Psoas muscle (tissue), 8 donors: ENCODE results near the gene SMIM29. TPM values are rescaled to one million over a fixed set of nuclear protein-coding genes. Genes with fewer than 3 reads are reported as not detected.

Experiments
- ATAC-seq, 4 donors: fragments of 200-7000 bp; cut with Tn5 transposase; one replicate each; pipeline ENCODE4 v1.9.1; 2020; ENCODE audit warnings: moderate library complexity in 3 of 4, mild to moderate bottlenecking in 2 of 4
- DNase-seq, 2 donors: peaks; one replicate each; pipeline ENCODE4 v3.0.0-alpha.2; 2020
- H3K27ac ChIP-seq: fragments of 200-600 bp; one replicate; pipeline ENCODE4 v1.8.0; 2022
- H3K27me3 ChIP-seq, 3 donors: fragments of 200-600 bp in 1 of 3; one replicate each; pipeline versions ENCODE4 v1.6.1 to v1.8.0; 2013 to 2022; ENCODE audit warnings: low read length in 2 of 3, mild to moderate bottlenecking in 2 of 3, moderate library complexity in 1 of 3; ENCODE audit not compliant: insufficient read depth in 3 of 3
- H3K36me3 ChIP-seq, 2 donors: fragments of 200-600 bp in 1 of 2; one replicate each; pipeline versions ENCODE4 v1.6.1 to v1.8.0; 2013 to 2022; ENCODE audit warnings: low read depth in 1 of 2, mild to moderate bottlenecking in 1 of 2, moderate library complexity in 1 of 2; ENCODE audit not compliant: insufficient read depth in 1 of 2
- H3K4me1 ChIP-seq: fragments of 200-600 bp; one replicate; pipeline ENCODE4 v1.8.0; 2022
- H3K4me3 ChIP-seq: fragments of 200-600 bp; one replicate; pipeline ENCODE4 v1.8.0; 2022; ENCODE audit warnings: mild to moderate bottlenecking
- H3K9me3 ChIP-seq: fragments of 200-600 bp; one replicate; pipeline ENCODE4 v1.8.0; 2022
- CTCF ChIP-seq: fragments of 200-600 bp; IDR thresholded peaks from one replicate; pipeline ENCODE4 v1.8.0; 2022; ENCODE audit warnings: antibody characterized with exemption
- WGBS, 3 donors: extraction: QIAGEN DNeasy Blood & Tissue Kit; methylation state at CpG; one replicate each; pipeline versions ENCODE4 v1.1.6 to v1.1.7; 2013; 5-methylcytosine and 5-hydroxymethylcytosine counted together
- intact Hi-C, 2 donors: fragments of 100-400 bp; cut with DNase I; formaldehyde crosslinking; loops; one replicate each; pipeline versions ENCODE4 v1.11.0 to v1.14.2; 2022
- polyA plus RNA-seq, 3 donors: library from polyadenylated mRNA; stranded (reverse); fragments of 200-250 nt; gene quantifications; one replicate each; pipeline ENCODE4 v1.2.3, GENCODE V29; 2013
- total RNA-seq, 4 donors: library from RNA; stranded (reverse); fragmentation: NEBNext Ultra II Directional in 2 of 4; extraction: Animal tissue kit (Norgen Biotek cat#: 25700) in 2 of 4; gene quantifications; one replicate each; pipeline versions ENCODE4 v1.2.1 to v1.2.4, GENCODE V29; 2021 to 2023
- donor health status: healthy with polysubstance abuse.
- donor health status: DM: no; HTN: no; CAD: no; lungs with moderate emphysema.
- donor health status: Bipolar disorder and iron deficiency.
- donor health status: healthy.
- donor health status: DM: yes; HTN: yes; CAD: no.
- donor health status: DM: no; HTN: no; CAD: no.
- donor health status: DM: no; HTN: no; CAD: no.
- donor health status: DM: yes; HTN: yes; CAD: no.

Gene SMIM29
- total and polyA plus RNA-seq, 7 donors: 14.4 to 100 (median 37.8) TPM

GRCh38 chr6:34235307-34236130 lies 13.3 kb downstream of the SMIM29 start:
- Histone ChIP-seq H3K27me3 (no peaks in the 10 kb centered on the region), H3K4me3 (peak overlapping the region; percentile 85), H3K4me1 (no peaks in the 10 kb centered on the region), H3K36me3 (peaks cover 0 to 2% of the 10 kb centered on the region in 2 donors), H3K27ac (peak overlapping the region; percentile 96), H3K9me3 (no peaks in the 10 kb centered on the region)
- ATAC-seq: no peak
- no peak for TF ChIP-seq CTCF
- WGBS, 3 donors: 47 to 61% (median 50%) methylated on average over 36 to 75 of the region's 75 CpGs
- intact Hi-C loops: loop anchor here (5.0 kb wide), 1 partner anchor 38 kb away; no protein-coding TSS in a partner anchor
- peak; percentile 55 to 70 for DNase-seq

GRCh38 chr6:34234667-34235306 lies 14.0 kb downstream of the SMIM29 start:
- H3K27ac ChIP-seq: peak overlapping the region; percentile 96
- WGBS, 3 donors: 77 to 83% (median 82%) methylated on average over 37 to 53 of the region's 53 CpGs
- H3K27me3 ChIP-seq: no peaks in the 10 kb centered on the region
- no peaks in the 10 kb centered on the region for H3K4me1 ChIP-seq
- no peak for ATAC-seq
- no peak overlapping the region for H3K4me3 ChIP-seq
- no peak for TF ChIP-seq CTCF
- no peaks in the 10 kb centered on the region for H3K9me3 ChIP-seq
- DNase-seq: peak in 1 of 2 donors; percentile 64
- H3K36me3 ChIP-seq: no peaks in the 10 kb centered on the region
- intact Hi-C loops: loop anchor here (5.0 kb wide), 1 partner anchor 37 kb away; no protein-coding TSS in a partner anchor

GRCh38 chr6:34233867-34234266 lies 14.9 kb downstream of the SMIM29 start:
- no peaks in the 10 kb centered on the region for H3K9me3 ChIP-seq
- intact Hi-C loops: no loop called here
- 89 to 90% (median 90%) methylated on average over 7 of the region's 7 CpGs for WGBS, 3 donors
- ATAC-seq (no peak), DNase-seq (peak in 1 of 2 donors; percentile 37)
- H3K27me3 ChIP-seq: no peaks in the 10 kb centered on the region
- peak overlapping the region; percentile 96 for H3K27ac ChIP-seq
- H3K36me3 ChIP-seq: no peaks in the 10 kb centered on the region
- no peaks in the 10 kb centered on the region for H3K4me1 ChIP-seq
- no peak overlapping the region for H3K4me3 ChIP-seq
- no peak for TF ChIP-seq CTCF

- no peak for TF ChIP-seq CTCF
- no peak overlapping the region for H3K4me3 ChIP-seq
- H3K9me3 ChIP-seq: no peaks in the 10 kb centered on the region
- peak in 1 of 4 donors; percentile 45 for ATAC-seq
- peak overlapping the region; percentile 96 for H3K27ac ChIP-seq
- peak in 1 of 2 donors; percentile 24 for DNase-seq
- intact Hi-C loops: no loop called here
- H3K27me3 ChIP-seq: no peaks in the 10 kb centered on the region
- 49 to 68% (median 57%) methylated on average over 5 of the region's 5 CpGs for WGBS, 3 donors
- H3K4me1 ChIP-seq: no peaks in the 10 kb centered on the region
- H3K36me3 ChIP-seq: no peaks in the 10 kb centered on the region
Observed at GRCh38 chr6:34232901-34233300, 15.9 kb downstream of the SMIM29 start.
